ENCODE results near the gene DAPK2.

DAPK2 gene

GRCh38 chr15:63888146-63888545, 158.1 kb downstream of the DAPK2 start:
- TF ChIP-seq TCF12 (IDR thresholded peaks at IDR 0.05; ENCODE audit: low read depth): no peak
- TF ChIP-seq REST (IDR thresholded peaks at IDR 0.05; ENCODE audit: low read depth): no peak
- no peak for TF ChIP-seq USF1 (IDR thresholded peaks at IDR 0.05)
- TF ChIP-seq FOXM1 (IDR thresholded peaks at IDR 0.05; ENCODE audit: borderline replicate concordance, low read depth): no peak
- TF ChIP-seq MAX (IDR thresholded peaks at IDR 0.05): no peak
- no peak for TF ChIP-seq NFIC (IDR thresholded peaks at IDR 0.05)
- no peak for TF ChIP-seq ZBTB7A (IDR thresholded peaks at IDR 0.05; ENCODE audit: low read depth)
- TF ChIP-seq TAF1 (IDR thresholded peaks at IDR 0.05; ENCODE audit: low read depth): no peak
- TF ChIP-seq EGR1 (IDR thresholded peaks at IDR 0.05): no peak
- TF ChIP-seq EP300 (IDR thresholded peaks at IDR 0.05; ENCODE audit: borderline replicate concordance): no peak
- no peak for TF ChIP-seq RAD21 (IDR thresholded peaks at IDR 0.05; ENCODE audit: low read depth)
- TF ChIP-seq YY1 (IDR thresholded peaks at IDR 0.05; ENCODE audit: low read depth): no peak
- no peak for TF ChIP-seq CEBPB (IDR thresholded peaks at IDR 0.05)
- TF ChIP-seq TEAD4 (IDR thresholded peaks at IDR 0.05): no peak
- no peak for TF ChIP-seq CREB1 (IDR thresholded peaks at IDR 0.05; ENCODE audit: low read depth)

- TF ChIP-seq TEAD4 (IDR thresholded peaks at IDR 0.05) (no peak), REST (IDR thresholded peaks at IDR 0.05; ENCODE audit: low read depth) (no peak)
Measured at GRCh38 chr15:63887630-63888029, 158.7 kb downstream of the DAPK2 start.

GRCh38 chr15:63884953-63885352, 161.3 kb downstream of the DAPK2 start:
- TF ChIP-seq EGR1 (IDR thresholded peaks at IDR 0.05) (no peak), MAX (IDR thresholded peaks at IDR 0.05) (no peak)

- TF ChIP-seq REST (IDR thresholded peaks at IDR 0.05; ENCODE audit: low read depth) (no peak), TEAD4 (IDR thresholded peaks at IDR 0.05) (no peak), FOXM1 (IDR thresholded peaks at IDR 0.05; ENCODE audit: borderline replicate concordance, low read depth) (no peak), RAD21 (IDR thresholded peaks at IDR 0.05; ENCODE audit: low read depth) (no peak), YY1 (IDR thresholded peaks at IDR 0.05; ENCODE audit: low read depth) (no peak), EP300 (IDR thresholded peaks at IDR 0.05; ENCODE audit: borderline replicate concordance) (no peak), TAF1 (IDR thresholded peaks at IDR 0.05; ENCODE audit: low read depth) (no peak), ZBTB7A (IDR thresholded peaks at IDR 0.05; ENCODE audit: low read depth) (no peak), EGR1 (IDR thresholded peaks at IDR 0.05) (no peak), USF1 (IDR thresholded peaks at IDR 0.05) (no peak), NFIC (IDR thresholded peaks at IDR 0.05) (no peak), CEBPB (IDR thresholded peaks at IDR 0.05) (no peak), TCF12 (IDR thresholded peaks at IDR 0.05; ENCODE audit: low read depth) (no peak), MAX (IDR thresholded peaks at IDR 0.05) (no peak), CREB1 (IDR thresholded peaks at IDR 0.05; ENCODE audit: low read depth) (no peak)
Measured at GRCh38 chr15:63881431-63881830, 164.9 kb downstream of the DAPK2 start.

GRCh38 chr15:63880744-63881143, 165.5 kb downstream of the DAPK2 start:
- TF ChIP-seq EP300 (IDR thresholded peaks at IDR 0.05; ENCODE audit: borderline replicate concordance): no peak
- no peak for TF ChIP-seq FOXM1 (IDR thresholded peaks at IDR 0.05; ENCODE audit: borderline replicate concordance, low read depth)
- no peak for TF ChIP-seq YY1 (IDR thresholded peaks at IDR 0.05; ENCODE audit: low read depth)
- no peak for TF ChIP-seq ZBTB7A (IDR thresholded peaks at IDR 0.05; ENCODE audit: low read depth)
- no peak for TF ChIP-seq TAF1 (IDR thresholded peaks at IDR 0.05; ENCODE audit: low read depth)
- TF ChIP-seq EGR1 (IDR thresholded peaks at IDR 0.05): no peak
- no peak for TF ChIP-seq USF1 (IDR thresholded peaks at IDR 0.05)
- TF ChIP-seq REST (IDR thresholded peaks at IDR 0.05; ENCODE audit: low read depth): no peak
- no peak for TF ChIP-seq MAX (IDR thresholded peaks at IDR 0.05)
- TF ChIP-seq CEBPB (IDR thresholded peaks at IDR 0.05): no peak
- no peak for TF ChIP-seq TEAD4 (IDR thresholded peaks at IDR 0.05)
- TF ChIP-seq TCF12 (IDR thresholded peaks at IDR 0.05; ENCODE audit: low read depth): no peak
- no peak for TF ChIP-seq RAD21 (IDR thresholded peaks at IDR 0.05; ENCODE audit: low read depth)

Measured in Ishikawa (cell line).